H9 (cell line): ENCODE results near the gene NHLH1. TPM values are rescaled to one million over a fixed set of nuclear protein-coding genes. Genes with fewer than 3 reads are reported as not detected.

Source experiments
- DNase-seq: peaks from one replicate; pipeline ENCODE4 v3.0.0-alpha.2; 2017
- H2AFZ ChIP-seq: one replicate; pipeline ENCODE4 v1.6.1; 2013; ENCODE audit warnings: mild to moderate bottlenecking, low read length, control low read depth, moderate library complexity
- H2AK5ac ChIP-seq: 2 replicates; pipeline ENCODE4 v1.6.1; 2013; ENCODE audit warnings: low read length, control low read depth, mixed read lengths; ENCODE audit not compliant: insufficient read length
- H2BK120ac ChIP-seq: one replicate; pipeline ENCODE4 v1.6.1; 2013; ENCODE audit warnings: low read depth, mild to moderate bottlenecking, low read length, control low read depth, inconsistent platforms; ENCODE audit not compliant: poor library complexity, severe bottlenecking
- H2BK12ac ChIP-seq: 2 replicates; pipeline ENCODE4 v1.6.1; 2013; ENCODE audit warnings: low read length, control low read depth, mixed read lengths, low read depth; ENCODE audit not compliant: insufficient read length
- H2BK15ac ChIP-seq: 2 replicates; pipeline ENCODE4 v1.6.1; 2013; ENCODE audit warnings: low read depth, low read length, control low read depth
- H2BK20ac ChIP-seq: one replicate; pipeline ENCODE4 v1.6.1; 2013; ENCODE audit warnings: low read depth, mild to moderate bottlenecking, low read length, control low read depth, inconsistent platforms; ENCODE audit not compliant: poor library complexity, severe bottlenecking
- H2BK5ac ChIP-seq: 2 replicates; pipeline ENCODE4 v1.6.1; 2013; ENCODE audit warnings: low read length, control low read depth, mixed read lengths; ENCODE audit not compliant: insufficient read length
- H3K14ac ChIP-seq: 2 replicates; pipeline ENCODE4 v1.6.1; 2013; ENCODE audit warnings: low read length, control low read depth; ENCODE audit not compliant: insufficient read depth
- H3K18ac ChIP-seq: 2 replicates; pipeline ENCODE4 v1.6.1; 2013; ENCODE audit warnings: low read depth, mild to moderate bottlenecking, mixed read lengths, low read length, control low read depth; ENCODE audit not compliant: insufficient read length
- H3K23ac ChIP-seq: 2 replicates; pipeline ENCODE4 v1.6.1; 2013; ENCODE audit warnings: low read length, control low read depth, mixed read lengths, low read depth; ENCODE audit not compliant: insufficient read length
- H3K23me2 ChIP-seq: 2 replicates; pipeline ENCODE4 v1.6.1; 2013; ENCODE audit warnings: low read depth, mild to moderate bottlenecking, mixed read lengths, low read length, control low read depth; ENCODE audit not compliant: insufficient read length, poor library complexity, severe bottlenecking
- H3K27ac ChIP-seq: 2 replicates; pipeline ENCODE4 v1.5.1; 2013; ENCODE audit warnings: low read length, control low read depth, mixed read lengths, low read depth; ENCODE audit not compliant: insufficient read length
- H3K27me3 ChIP-seq: 2 replicates; pipeline ENCODE4 v1.6.1; 2013; ENCODE audit warnings: low read length, control low read depth, inconsistent platforms; ENCODE audit not compliant: insufficient read depth
- H3K4ac ChIP-seq: 2 replicates; pipeline ENCODE4 v1.6.1; 2013; ENCODE audit warnings: low read depth, mild to moderate bottlenecking, control low read depth, inconsistent platforms, low read length, moderate library complexity
- H3K4me1 ChIP-seq: 2 replicates; pipeline ENCODE4 v1.6.1; 2013; ENCODE audit warnings: low read length, control low read depth, inconsistent platforms; ENCODE audit not compliant: insufficient read depth
- H3K4me2 ChIP-seq: 2 replicates; pipeline ENCODE4 v1.6.1; 2013; ENCODE audit warnings: low read length, control low read depth, mixed read lengths; ENCODE audit not compliant: insufficient read length, insufficient read depth
- H3K56ac ChIP-seq: 2 replicates; pipeline ENCODE4 v1.6.1; 2013; ENCODE audit warnings: low read depth, mild to moderate bottlenecking, mixed read lengths, low read length, control low read depth; ENCODE audit not compliant: insufficient read length
- H3K79me1 ChIP-seq: 2 replicates; pipeline ENCODE4 v1.6.1; 2013; ENCODE audit warnings: low read depth, mild to moderate bottlenecking, moderate library complexity, low read length, control low read depth, inconsistent platforms; ENCODE audit not compliant: insufficient read depth, poor library complexity, severe bottlenecking
- H3K79me2 ChIP-seq: 2 replicates; pipeline ENCODE4 v1.6.1; 2013; ENCODE audit warnings: low read length, control low read depth, inconsistent platforms; ENCODE audit not compliant: insufficient read depth
- H3K9ac ChIP-seq: 2 replicates; pipeline ENCODE4 v1.6.1; 2013; ENCODE audit warnings: low read length, control low read depth, mixed read lengths; ENCODE audit not compliant: insufficient read length; ENCODE audit errors: extremely low read depth
- H3K9me3 ChIP-seq: one replicate; pipeline ENCODE4 v1.6.1; 2013; ENCODE audit warnings: low read depth, low read length, inconsistent platforms; ENCODE audit not compliant: control insufficient read depth
- H3T11ph ChIP-seq: one replicate; pipeline ENCODE4 v1.6.1; 2013; ENCODE audit warnings: mild to moderate bottlenecking, low read length, control low read depth, inconsistent platforms
- H4K20me1 ChIP-seq: one replicate; pipeline ENCODE4 v1.6.1; 2013; ENCODE audit not compliant: control insufficient read depth, insufficient read length, insufficient read depth
- H4K5ac ChIP-seq: 2 replicates; pipeline ENCODE4 v1.6.1; 2013; ENCODE audit warnings: low read depth, mild to moderate bottlenecking, mixed read lengths, low read length, control low read depth; ENCODE audit not compliant: insufficient read length
- H4K8ac ChIP-seq: replicated peaks from 2 replicates; pipeline ENCODE4 v1.6.1; 2013; ENCODE audit warnings: low read length, control low read depth, mixed read lengths, low read depth; ENCODE audit not compliant: insufficient read length
- H4K91ac ChIP-seq: 2 replicates; pipeline ENCODE4 v1.6.1; 2013; ENCODE audit warnings: low read depth, mild to moderate bottlenecking, moderate library complexity, mixed read lengths, low read length, control low read depth; ENCODE audit not compliant: insufficient read length
- H3K27ac Mint-ChIP-seq, 3 experiments: 2 replicates in 2 of 3; 3 replicates in 1 of 3; pipeline ENCODE4 v1.8.0; 2020 to 2021; ENCODE audit warnings: mixed read lengths in 3 of 3, mild to moderate bottlenecking in 1 of 3, moderate library complexity in 1 of 3
- H3K27me3 Mint-ChIP-seq: 2 replicates; pipeline ENCODE4 v1.8.0; 2021; ENCODE audit warnings: low read depth, mild to moderate bottlenecking, moderate library complexity, mixed read lengths
- H3K36me3 Mint-ChIP-seq, 3 experiments: 2 replicates in 2 of 3; 3 replicates in 1 of 3; pipeline ENCODE4 v1.8.0; 2020 to 2021; ENCODE audit warnings: low read depth in 3 of 3, mixed read lengths in 3 of 3; ENCODE audit not compliant: insufficient read depth in 1 of 3
- H3K4me1 Mint-ChIP-seq, 2 experiments: 2 replicates each; pipeline ENCODE4 v1.8.0; 2020; ENCODE audit warnings: mixed read lengths in 2 of 2
- H3K4me3 Mint-ChIP-seq, 2 experiments: 2 replicates in 1 of 2; 3 replicates in 1 of 2; pipeline ENCODE4 v1.8.0; 2020 to 2021; ENCODE audit warnings: mild to moderate bottlenecking in 2 of 2, mixed read lengths in 2 of 2, moderate library complexity in 1 of 2
- H3K9me3 Mint-ChIP-seq, 2 experiments: 2 replicates in 1 of 2; 3 replicates in 1 of 2; pipeline ENCODE4 v1.8.0; 2020; ENCODE audit warnings: mild to moderate bottlenecking in 2 of 2, mixed read lengths in 2 of 2, moderate library complexity in 1 of 2
- WGBS: extraction: QIAGEN DNeasy Blood & Tissue Kit; methylation state at CpG from one replicate; pipeline ENCODE4 v1.1.7; 2013; ENCODE audit warnings: missing lambda C conversion rate, low lambda C conversion rate, mixed read lengths; ENCODE audit not compliant: insufficient read length; ENCODE audit errors: extremely low coverage; 5-methylcytosine and 5-hydroxymethylcytosine counted together
- total RNA-seq: library from RNA; stranded (reverse); gene quantifications from 2 replicates; pipeline ENCODE4 v1.2.1, GENCODE V29; 2021
- TF ChIP-seq, protein P1 (sequence below): fragments of 200-600 bp; sonication (generic); conservative IDR thresholded peaks from 3 replicates; pipeline ENCODE4 v1.8.0; 2021; ENCODE audit warnings: antibody characterized with exemption, mild to moderate bottlenecking

NHLH1 gene
- total RNA-seq, 1 experiment from 2014 or later = 1.5 TPM

GRCh38 chr1:160340866-160341265 is 26.0 kb upstream of the NHLH1 start:
- H4K20me1 ChIP-seq = no peaks in the 10 kb centered on the region

More at GRCh38 chr1:160340866-160341265, 26.0 kb upstream of the NHLH1 start:
- H3K4me3 Mint-ChIP-seq = peak overlapping the region; percentile 5 to 17; a peak in 2 of 5 replicates
- Histone ChIP-seq H3K23ac (no peak overlapping the region), H3K9ac (peak overlapping the region; percentile 37), H3T11ph (no peak overlapping the region), H2BK5ac (no peak overlapping the region), H3K18ac (no peak overlapping the region), H2BK120ac (no peak overlapping the region), H3K79me2 (peaks cover 12% of the 10 kb centered on the region; the same call in 1 of the 2 replicates), H3K4me1 (no peaks in the 10 kb centered on the region), H3K23me2 (peaks cover 7% of the 10 kb centered on the region), H2BK20ac (no peak overlapping the region), H4K91ac (no peak overlapping the region), H4K8ac (no peak overlapping the region), H3K56ac (no peak overlapping the region), H2BK12ac (no peak overlapping the region), H3K27me3 (no peaks in the 10 kb centered on the region), H3K4me2 (no peak overlapping the region), H3K79me1 (peaks cover 9% of the 10 kb centered on the region), H2BK15ac (no peak overlapping the region), H3K4ac (no peak overlapping the region), H2AFZ (no peak overlapping the region), H2AK5ac (no peak overlapping the region), H3K14ac (no peak overlapping the region), H3K9me3 (no peaks in the 10 kb centered on the region), H3K27ac (no peak overlapping the region), H4K5ac (no peak overlapping the region)
- peaks cover 10 to 44% (median 40%) of the 10 kb centered on the region in 3 experiments; a peak in 6 of 7 replicates for H3K36me3 Mint-ChIP-seq
- H3K9me3 Mint-ChIP-seq = peaks cover 0 to 3% of the 10 kb centered on the region in 2 experiments; a peak in 1 of 5 replicates
- DNase-seq = no peak
- no CpG with 5 or more reads among the region's 2 CpGs for WGBS
- H3K27ac Mint-ChIP-seq = peak overlapping the region in 2 of 3 experiments; percentile 6 to 86; a peak in 4 of 7 replicates
- H3K27me3 Mint-ChIP-seq = peaks cover 2% of the 10 kb centered on the region; the same call in 1 of the 2 replicates
- H3K4me1 Mint-ChIP-seq = peaks cover 25 to 26% of the 10 kb centered on the region in 2 experiments
- TF ChIP-seq, protein P1, sequence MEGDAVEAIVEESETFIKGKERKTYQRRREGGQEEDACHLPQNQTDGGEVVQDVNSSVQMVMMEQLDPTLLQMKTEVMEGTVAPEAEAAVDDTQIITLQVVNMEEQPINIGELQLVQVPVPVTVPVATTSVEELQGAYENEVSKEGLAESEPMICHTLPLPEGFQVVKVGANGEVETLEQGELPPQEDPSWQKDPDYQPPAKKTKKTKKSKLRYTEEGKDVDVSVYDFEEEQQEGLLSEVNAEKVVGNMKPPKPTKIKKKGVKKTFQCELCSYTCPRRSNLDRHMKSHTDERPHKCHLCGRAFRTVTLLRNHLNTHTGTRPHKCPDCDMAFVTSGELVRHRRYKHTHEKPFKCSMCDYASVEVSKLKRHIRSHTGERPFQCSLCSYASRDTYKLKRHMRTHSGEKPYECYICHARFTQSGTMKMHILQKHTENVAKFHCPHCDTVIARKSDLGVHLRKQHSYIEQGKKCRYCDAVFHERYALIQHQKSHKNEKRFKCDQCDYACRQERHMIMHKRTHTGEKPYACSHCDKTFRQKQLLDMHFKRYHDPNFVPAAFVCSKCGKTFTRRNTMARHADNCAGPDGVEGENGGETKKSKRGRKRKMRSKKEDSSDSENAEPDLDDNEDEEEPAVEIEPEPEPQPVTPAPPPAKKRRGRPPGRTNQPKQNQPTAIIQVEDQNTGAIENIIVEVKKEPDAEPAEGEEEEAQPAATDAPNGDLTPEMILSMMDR = no peak
